HTERT RPE-1 (cell line): ENCODE results near the gene VAPB.
"Not testable (repeated sequence)": the region's sequence is repeated elsewhere in the genome, so short reads cannot be mapped to it uniquely, and the experiment has no call there.

Experiments used
- in situ Hi-C: fragments of 300-500 bp; cut with MboI; formaldehyde crosslinking; loops from 4 replicates; pipeline ENCODE4 v1.14.3; 2020; ENCODE audit warnings: low sequenced_read_pairs

Gene VAPB

GRCh38 chr20:58406422-58407001 is 17.5 kb downstream of the VAPB start:
- in situ Hi-C loops, result no loop called here

GRCh38 chr20:58407201-58407873 is 18.3 kb downstream of the VAPB start:
- in situ Hi-C loops, result no loop called here

GRCh38 chr20:58407966-58408557 is 19.0 kb downstream of the VAPB start:
- in situ Hi-C loops, result no loop called here

GRCh38 chr20:58408603-58409246 is 19.7 kb downstream of the VAPB start:
- in situ Hi-C loops, result no loop called here

- in situ Hi-C loops, result not testable (repeated sequence)
Observed at GRCh38 chr20:58414216-58414615, 25.2 kb downstream of the VAPB start.

GRCh38 chr20:58414786-58415185 is 25.8 kb downstream of the VAPB start:
- in situ Hi-C loops, result not testable (repeated sequence)

GRCh38 chr20:58416057-58416456 is 27.0 kb downstream of the VAPB start:
- in situ Hi-C loops, result no loop called here

GRCh38 chr20:58416835-58417234 is 27.8 kb downstream of the VAPB start:
- in situ Hi-C loops, result no loop called here

GRCh38 chr20:58417438-58417837 is 28.4 kb downstream of the VAPB start:
- in situ Hi-C loops, result no loop called here

GRCh38 chr20:58418949-58419748 is 30.1 kb downstream of the VAPB start:
- in situ Hi-C loops, result no loop called here

GRCh38 chr20:58420798-58421496 is 31.9 kb downstream of the VAPB start:
- in situ Hi-C loops, result no loop called here

- in situ Hi-C loops, result no loop called here
Observed at GRCh38 chr20:58421497-58421850, 32.4 kb downstream of the VAPB start.

GRCh38 chr20:58424218-58424969 is 35.4 kb downstream of the VAPB start:
- in situ Hi-C loops, result no loop called here

GRCh38 chr20:58427571-58427970 is 38.5 kb downstream of the VAPB start:
- in situ Hi-C loops, result not testable (repeated sequence)

GRCh38 chr20:58428364-58428763 is 39.3 kb downstream of the VAPB start:
- in situ Hi-C loops, result no loop called here

GRCh38 chr20:58429303-58429702 is 40.3 kb downstream of the VAPB start:
- in situ Hi-C loops, result no loop called here

GRCh38 chr20:58431134-58431533 is 42.1 kb downstream of the VAPB start:
- in situ Hi-C loops, result no loop called here

GRCh38 chr20:58432186-58432954 is 43.3 kb downstream of the VAPB start:
- in situ Hi-C loops, result no loop called here

GRCh38 chr20:58433029-58433647 is 44.1 kb downstream of the VAPB start:
- in situ Hi-C loops, result no loop called here
